ENCODE data around the gene PPP2R5C.

PPP2R5C gene

GRCh38 chr14:101950100-101950499 lies 188.6 kb downstream of the PPP2R5C start:
- no peak for DNase-seq (ENCODE audit: low read depth)

GRCh38 chr14:101950516-101951215 lies 189.2 kb downstream of the PPP2R5C start:
- DNase-seq (ENCODE audit: low read depth), result no peak

- no peak for DNase-seq (ENCODE audit: low read depth)
These were observed 191.6 kb downstream of the PPP2R5C start for GRCh38 chr14:101953151-101953550.

- no peak for DNase-seq (ENCODE audit: low read depth)
These were observed 193.0 kb downstream of the PPP2R5C start for GRCh38 chr14:101954501-101954900.

DNA sequence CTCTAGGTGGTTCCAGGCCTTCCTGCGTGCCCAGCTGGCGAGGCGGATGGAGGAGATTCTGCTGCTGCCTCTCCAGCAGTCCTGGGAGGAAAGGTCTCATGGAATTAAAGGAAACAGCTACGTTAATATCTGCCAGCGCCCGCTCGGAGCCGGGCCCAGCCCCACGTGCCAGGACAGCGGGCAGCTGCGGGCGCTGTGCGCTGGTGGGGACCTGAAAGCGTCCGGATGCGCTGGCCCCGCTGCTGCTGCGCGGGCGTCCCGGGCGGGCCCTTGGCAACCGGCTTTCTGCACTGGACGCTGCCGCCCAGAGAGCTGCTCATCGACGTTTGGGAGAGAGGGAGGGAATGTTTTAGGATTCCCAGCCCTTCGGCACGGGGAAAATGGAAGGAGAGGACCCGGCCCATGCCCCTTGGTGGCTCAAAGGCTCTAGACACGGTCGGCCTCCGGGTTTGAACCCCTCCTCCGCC lies 194.2 kb downstream of the PPP2R5C start:
- no peak for DNase-seq (ENCODE audit: low read depth)

GRCh38 chr14:101956179-101956885 lies 194.8 kb downstream of the PPP2R5C start:
- DNase-seq (ENCODE audit: low read depth), result no peak

DNA sequence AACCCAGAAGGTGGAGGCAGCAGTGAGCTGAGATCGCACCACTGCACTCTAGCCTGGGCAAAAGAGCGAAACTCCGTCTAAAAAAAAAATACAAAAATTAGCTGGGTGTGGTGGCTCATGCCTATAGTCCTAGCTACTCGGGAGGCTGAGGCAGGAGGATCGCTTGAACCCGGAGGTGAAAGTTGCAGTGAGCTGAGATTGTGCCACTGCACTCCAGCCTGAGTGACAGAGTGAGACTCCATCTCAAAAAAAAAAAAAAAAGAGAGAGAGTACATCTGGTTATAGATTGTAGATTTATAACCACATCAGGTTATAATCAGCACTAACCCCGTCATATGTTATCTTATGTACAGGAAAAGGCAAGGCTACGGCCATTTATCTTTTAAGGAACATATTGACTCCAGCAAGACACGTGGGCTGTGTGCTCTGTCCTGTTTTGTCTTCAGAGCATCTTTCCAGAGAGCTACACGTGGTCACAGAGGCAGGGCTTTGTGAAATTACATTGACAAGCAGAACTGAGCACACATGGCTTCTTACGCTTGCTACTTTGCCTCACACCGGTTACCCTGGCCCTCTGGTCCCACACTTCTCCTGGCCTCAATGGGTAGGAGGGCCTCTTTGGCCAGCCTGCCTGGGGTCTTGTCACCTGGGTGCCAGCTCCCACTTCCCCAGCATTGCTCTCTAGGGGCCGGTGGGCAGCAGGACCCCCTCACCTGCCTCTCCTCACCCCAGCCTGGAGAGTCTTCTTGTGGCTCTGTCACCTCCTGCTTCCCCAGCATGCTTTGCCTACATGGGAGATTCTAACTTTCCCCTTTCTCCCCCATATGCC lies 196.1 kb downstream of the PPP2R5C start:
- DNase-seq (ENCODE audit: low read depth), result no peak

- no peak for DNase-seq (ENCODE audit: low read depth)
These were observed 197.1 kb downstream of the PPP2R5C start for GRCh38 chr14:101958418-101959180.

DNA sequence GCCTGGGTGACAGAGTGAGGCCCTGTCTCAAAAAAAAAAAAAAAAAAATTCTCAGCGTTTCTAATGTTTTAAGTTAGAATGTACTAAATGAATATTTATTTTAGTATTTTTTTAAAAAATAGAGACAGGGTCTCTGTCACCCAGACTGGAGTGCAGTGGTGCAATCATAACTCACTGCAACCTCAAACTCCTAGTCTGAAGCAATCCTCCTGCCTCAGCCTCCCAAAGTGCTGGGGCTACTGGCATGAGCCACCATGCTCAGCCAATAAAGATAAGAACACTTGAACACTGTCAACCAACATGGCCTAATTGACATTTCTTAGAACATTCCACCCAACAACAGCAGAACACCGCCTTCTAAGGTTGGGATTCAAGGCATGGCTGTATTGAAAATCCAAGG lies 197.8 kb downstream of the PPP2R5C start:
- no peak for DNase-seq (ENCODE audit: low read depth)

DNA sequence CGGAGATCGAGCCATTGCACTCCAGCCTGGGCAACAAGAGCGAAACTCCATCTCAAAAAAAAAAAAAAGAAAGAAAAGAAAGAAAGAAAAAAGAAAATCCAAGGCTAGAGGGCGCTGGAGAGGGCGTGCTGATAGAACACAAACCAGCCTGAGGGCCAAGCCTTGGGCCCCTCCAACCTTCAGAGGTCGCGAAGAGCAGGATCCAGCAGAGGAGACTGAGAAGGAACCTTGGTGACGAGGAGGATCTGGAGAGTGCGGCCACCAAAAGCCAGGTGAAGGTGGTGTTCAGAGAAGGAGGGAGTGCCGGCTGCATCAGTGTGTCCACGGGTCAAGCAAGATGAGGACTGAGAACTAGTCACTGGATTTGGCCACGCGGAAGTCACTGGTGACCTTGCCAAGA lies 198.7 kb downstream of the PPP2R5C start:
- DNase-seq (ENCODE audit: low read depth), result no peak

GRCh38 chr14:101961011-101961721 lies 199.7 kb downstream of the PPP2R5C start:
- peak; percentile 66 for DNase-seq (ENCODE audit: low read depth)

DNA sequence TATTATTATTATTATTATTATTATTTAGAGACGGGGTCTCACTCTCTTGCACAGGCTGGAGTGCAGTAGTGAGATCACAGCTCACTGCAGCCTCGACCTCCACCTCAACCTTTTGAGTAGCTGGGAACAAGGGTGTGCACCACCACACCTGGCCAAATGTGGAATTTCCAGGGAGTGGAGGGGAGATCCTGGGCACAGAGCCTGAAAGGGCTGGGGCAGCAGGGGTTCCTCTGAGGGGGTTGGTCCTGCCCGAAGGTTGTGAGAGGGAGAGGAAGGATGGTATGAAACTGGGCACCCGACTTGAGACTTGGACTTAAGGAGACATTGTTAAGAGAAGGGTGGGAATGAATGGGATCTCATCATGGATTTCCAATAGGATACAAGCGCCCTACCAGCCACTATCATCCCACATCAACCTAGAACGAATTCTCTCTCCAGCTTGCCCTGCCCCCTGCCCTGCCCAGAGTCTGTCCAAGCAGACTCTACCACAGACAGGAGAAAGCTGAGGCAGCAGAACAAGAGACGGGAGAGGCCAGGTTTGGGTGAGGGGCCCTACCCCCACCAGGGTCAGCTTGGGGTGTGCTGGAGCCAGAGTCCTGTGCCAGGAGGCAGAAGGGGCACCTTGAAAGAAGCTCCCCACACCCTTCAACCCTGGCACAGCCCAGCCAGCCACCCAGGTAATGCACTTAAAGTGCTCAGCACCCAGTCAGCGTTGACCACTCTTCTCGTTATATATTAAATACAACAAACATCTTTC lies 200.4 kb downstream of the PPP2R5C start:
- DNase-seq (ENCODE audit: low read depth), result no peak

GRCh38 chr14:101962503-101962874 lies 201.0 kb downstream of the PPP2R5C start:
- no peak for DNase-seq (ENCODE audit: low read depth)

GRCh38 chr14:101963052-101963451 lies 201.5 kb downstream of the PPP2R5C start:
- DNase-seq (ENCODE audit: low read depth), result no peak

DNA sequence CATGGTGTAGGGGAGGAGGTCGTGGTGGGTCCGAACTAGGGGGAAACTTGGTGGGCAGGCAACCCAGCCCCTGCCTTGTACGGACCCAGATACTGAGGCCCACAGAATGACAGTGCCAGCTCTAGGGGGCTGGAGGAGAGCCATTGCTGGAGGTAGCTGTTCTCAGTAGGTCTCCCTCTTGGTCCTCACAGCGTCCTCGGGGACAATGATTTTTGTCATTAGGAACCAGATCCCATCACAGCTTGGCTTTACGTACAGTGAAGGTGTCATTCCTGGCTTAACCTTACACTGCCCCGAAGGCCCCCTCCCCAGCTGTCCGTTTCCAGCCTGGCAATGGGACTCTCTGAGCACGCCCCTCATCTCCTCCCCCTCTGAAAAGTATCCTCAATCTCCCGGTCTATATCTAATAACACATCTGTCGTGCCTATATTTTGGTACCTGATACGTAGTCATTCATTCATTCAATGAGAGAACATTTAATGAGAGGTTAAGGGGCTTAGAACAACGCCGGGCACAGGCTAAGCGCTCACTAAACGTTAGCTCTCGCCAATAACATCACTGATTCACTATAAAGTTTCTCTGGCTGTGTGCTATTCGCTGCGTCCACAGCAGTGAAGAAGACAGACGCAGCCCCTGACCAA lies 202.3 kb downstream of the PPP2R5C start:
- DNase-seq (ENCODE audit: low read depth), result no peak

DNA sequence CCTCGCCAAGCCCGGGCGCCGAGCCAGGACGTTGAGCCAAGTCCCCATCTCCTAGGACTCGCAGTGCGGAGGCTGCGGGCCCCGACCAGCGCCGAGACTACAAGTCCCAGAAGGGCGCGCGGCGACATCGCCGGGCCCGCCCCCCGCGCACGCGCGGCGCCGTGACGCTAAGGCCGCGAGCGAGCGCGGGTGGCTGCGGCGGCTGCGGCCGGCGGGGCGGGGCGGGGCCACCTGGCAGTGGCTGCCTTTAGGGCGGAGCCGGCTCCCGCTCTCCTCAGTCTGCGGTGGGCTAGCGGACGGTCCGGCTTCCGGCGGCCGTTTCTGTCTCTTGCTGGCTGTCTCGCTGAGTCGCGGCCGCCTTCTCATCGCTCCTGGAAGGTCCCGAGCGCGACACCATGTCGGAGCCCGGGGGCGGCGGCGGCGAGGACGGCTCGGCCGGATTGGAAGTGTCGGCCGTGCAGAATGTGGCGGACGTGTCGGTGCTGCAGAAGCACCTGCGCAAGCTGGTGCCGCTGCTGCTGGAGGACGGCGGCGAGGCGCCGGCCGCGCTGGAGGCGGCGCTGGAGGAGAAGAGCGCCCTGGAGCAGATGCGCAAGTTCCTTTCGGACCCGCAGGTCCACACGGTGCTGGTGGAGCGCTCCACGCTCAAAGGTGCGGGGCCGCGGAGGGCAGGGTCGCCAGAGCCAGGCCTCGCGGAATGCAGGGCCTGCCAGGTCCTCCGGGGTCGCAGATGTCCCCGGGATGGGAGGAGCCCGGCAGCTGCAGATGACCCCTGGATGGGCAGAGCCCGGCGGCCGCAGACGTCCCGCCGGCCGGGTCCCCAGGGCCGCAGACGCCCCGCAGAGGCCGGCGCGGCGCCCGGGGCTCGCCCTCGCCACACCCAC lies 203.0 kb downstream of the PPP2R5C start, which contains the start of gene DYNC1H1:
TSS of gene DYNC1H1 (plus strand) at position 277 of the 884 bp plus-strand sequence. CDS start at position 396, 119 bp downstream.
- peak; percentile 86 for DNase-seq (ENCODE audit: low read depth)

- DNase-seq (ENCODE audit: low read depth), result peak; percentile 46
These were observed 203.7 kb downstream of the PPP2R5C start for GRCh38 chr14:101965181-101965544.

GRCh38 chr14:101965770-101966722 lies 204.5 kb downstream of the PPP2R5C start:
- no peak for DNase-seq (ENCODE audit: low read depth)
